HEK293T (cell line): ENCODE results near the gene ABI1.
"Not testable (repeated sequence)": the region's sequence is repeated elsewhere in the genome, so short reads cannot be mapped to it uniquely, and the experiment has no call there.

Experiments used
- CTCF ChIA-PET: fragments of 350-600 bp; formaldehyde crosslinking; extraction: SDS; loops from one replicate; lab custom pipeline; 2021; ENCODE audit warnings: antibody characterized with exemption, inconsistent platforms; lab: Yijun Ruan, JAX
- POLR2A ChIA-PET: fragments of 350-600 bp; formaldehyde crosslinking; extraction: SDS; loops from one replicate; lab custom pipeline; 2020; ENCODE audit warnings: antibody characterized with exemption, inconsistent platforms; lab: Yijun Ruan, JAX
- DNase-seq: peaks from one replicate; pipeline ENCODE4 v3.0.0; 2012; ENCODE audit warnings: mixed read lengths; ENCODE audit errors: extremely low spot score
- ARNT ChIP-seq: fragments of 450-650 bp; IDR thresholded peaks from 2 replicates; pipeline ENCODE4 v1.6.1; 2017; ENCODE audit warnings: mild to moderate bottlenecking
- BHLHE40 ChIP-seq: fragments of 450-650 bp; IDR thresholded peaks from 2 replicates; pipeline ENCODE4 v1.6.1; 2016; ENCODE audit warnings: mild to moderate bottlenecking, moderate library complexity, borderline replicate concordance
- CTBP1 ChIP-seq: fragments of 450-650 bp; IDR thresholded peaks from 2 replicates; pipeline ENCODE4 v1.6.1; 2016; ENCODE audit warnings: borderline replicate concordance
- ELF4 ChIP-seq: fragments of 450-650 bp; IDR thresholded peaks from 2 replicates; pipeline ENCODE4 v1.6.1; 2017; ENCODE audit warnings: antibody characterized with exemption
- FOXA1 ChIP-seq: fragments of 450-650 bp; IDR thresholded peaks from 2 replicates; pipeline ENCODE4 v1.6.1; 2016; ENCODE audit warnings: mild to moderate bottlenecking
- FOXK2 ChIP-seq: fragments of 450-650 bp; IDR thresholded peaks from 2 replicates; pipeline ENCODE4 v1.6.1; 2016; ENCODE audit warnings: mild to moderate bottlenecking
- FOXM1 ChIP-seq: fragments of 450-650 bp; IDR thresholded peaks from 2 replicates; pipeline ENCODE4 v1.6.1; 2017; ENCODE audit warnings: mild to moderate bottlenecking, borderline replicate concordance
- HDGF ChIP-seq: fragments of 450-650 bp; IDR thresholded peaks from 2 replicates; pipeline ENCODE4 v1.6.1; 2017; ENCODE audit warnings: antibody characterized with exemption, borderline replicate concordance
- L3MBTL2 ChIP-seq: fragments of 450-650 bp; conservative IDR thresholded peaks from 2 replicates; pipeline ENCODE4 v1.6.1; 2016; ENCODE audit warnings: mild to moderate bottlenecking
- LEF1 ChIP-seq: fragments of 450-650 bp; IDR thresholded peaks from 2 replicates; pipeline ENCODE4 v1.6.1; 2017; ENCODE audit warnings: mild to moderate bottlenecking, borderline replicate concordance
- NFRKB ChIP-seq: fragments of 450-650 bp; IDR thresholded peaks from 2 replicates; pipeline ENCODE4 v1.6.1; 2016; ENCODE audit warnings: mild to moderate bottlenecking, moderate library complexity
- SP1 ChIP-seq: fragments of 450-650 bp; IDR thresholded peaks from 2 replicates; pipeline ENCODE4 v1.6.1; 2017
- SUZ12 ChIP-seq: fragments of 450-650 bp; IDR thresholded peaks from 2 replicates; pipeline ENCODE4 v1.6.1; 2016; ENCODE audit warnings: mild to moderate bottlenecking
- TARDBP ChIP-seq: fragments of 450-650 bp; IDR thresholded peaks from 2 replicates; pipeline ENCODE4 v1.6.1; 2016
- ZNF384 ChIP-seq: fragments of 450-650 bp; IDR thresholded peaks from 2 replicates; pipeline ENCODE4 v1.6.1; 2016
- TF ChIP-seq, protein P1 (sequence below): fragments of 450-650 bp; IDR thresholded peaks from 2 replicates; pipeline ENCODE4 v1.6.1; 2016

The ABI1 gene

DNA sequence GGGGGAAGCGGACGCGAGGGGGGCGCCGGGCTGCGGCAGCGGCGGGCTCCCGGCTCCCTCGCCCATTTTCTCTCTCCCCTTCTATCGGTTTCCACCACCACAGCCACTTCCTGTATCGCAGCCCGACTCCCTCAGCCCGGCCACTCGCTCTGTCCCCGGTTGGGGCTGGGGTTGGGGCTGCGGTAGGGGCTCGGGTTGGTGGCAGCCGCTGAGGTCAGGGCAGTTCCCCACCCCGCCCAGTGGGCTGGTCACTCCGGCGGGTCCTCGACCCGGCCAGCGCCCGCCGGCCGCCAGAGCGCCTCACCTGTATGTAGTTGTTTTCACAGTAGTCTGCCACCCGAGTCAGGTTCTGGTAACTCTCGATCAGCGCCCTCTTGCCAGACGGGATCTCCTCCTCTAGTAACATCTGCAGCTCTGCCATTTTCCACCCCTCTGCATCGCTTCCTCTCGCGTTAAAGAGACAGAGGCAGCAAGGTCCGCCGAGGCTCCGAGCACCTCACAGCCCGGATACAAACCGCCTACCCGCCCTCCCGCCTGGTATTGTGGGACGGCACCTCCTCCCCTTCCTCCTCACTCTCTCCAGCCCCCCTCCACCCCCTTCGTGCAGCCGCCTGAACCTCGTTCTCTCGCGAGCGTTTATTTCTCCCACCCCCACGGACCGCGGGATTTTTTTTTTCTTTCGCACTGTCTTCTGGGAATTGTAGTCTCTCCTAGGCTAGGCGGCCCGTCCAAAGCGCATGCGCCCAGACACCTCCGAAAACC lies at the start of gene ABI1:
Gene ABI1, minus strand, starts transcription at position 516 of the 762 bp plus-strand sequence. Its CDS starts 95 bp downstream, at position 421.
- peak; percentile 95 for DNase-seq
- 0 out of 2 replicates have a peak, but pooled peaks have one; percentile 37 for TF ChIP-seq ELF4
- no peak for TF ChIP-seq NFRKB
- TF ChIP-seq ZNF384: peak; percentile 98
- ChIA-PET POLR2A (interaction anchor here (0.9 to 1.5 kb wide), 4 partner anchors 10 to 164 kb away, joined by 3 to 4 read pairs (median 4); no protein-coding TSS in a partner anchor), CTCF (interaction anchor here (0.5 to 0.7 kb wide), 2 partner anchors 105 to 182 kb away, joined by 3 read pairs; no protein-coding TSS in a partner anchor)

DNA sequence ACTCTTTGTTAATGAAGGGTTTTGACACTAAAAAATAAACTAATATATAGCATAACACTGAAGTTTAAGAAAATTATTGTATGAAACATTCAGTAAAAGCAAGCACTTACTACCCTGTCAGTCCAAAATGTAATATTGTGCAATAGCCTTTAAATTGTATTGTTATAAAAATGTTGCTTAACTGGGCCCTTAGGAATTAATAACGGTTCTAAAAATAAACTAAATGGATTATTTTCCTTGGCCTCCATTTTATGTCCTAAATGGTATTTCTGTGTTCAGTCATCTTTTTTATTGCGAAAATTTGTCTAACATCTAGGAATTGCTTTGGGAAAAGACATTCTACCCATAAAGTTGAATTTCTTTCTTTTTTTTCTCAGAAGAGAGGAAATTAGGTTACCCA lies 49.0 kb upstream of the ABI1 start:
- no peak for DNase-seq
- TF ChIP-seq, protein P1, sequence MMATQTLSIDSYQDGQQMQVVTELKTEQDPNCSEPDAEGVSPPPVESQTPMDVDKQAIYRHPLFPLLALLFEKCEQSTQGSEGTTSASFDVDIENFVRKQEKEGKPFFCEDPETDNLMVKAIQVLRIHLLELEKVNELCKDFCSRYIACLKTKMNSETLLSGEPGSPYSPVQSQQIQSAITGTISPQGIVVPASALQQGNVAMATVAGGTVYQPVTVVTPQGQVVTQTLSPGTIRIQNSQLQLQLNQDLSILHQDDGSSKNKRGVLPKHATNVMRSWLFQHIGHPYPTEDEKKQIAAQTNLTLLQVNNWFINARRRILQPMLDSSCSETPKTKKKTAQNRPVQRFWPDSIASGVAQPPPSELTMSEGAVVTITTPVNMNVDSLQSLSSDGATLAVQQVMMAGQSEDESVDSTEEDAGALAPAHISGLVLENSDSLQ: no peak
- TF ChIP-seq TARDBP: no peak
- TF ChIP-seq NFRKB: no peak
- TF ChIP-seq LEF1: no peak
- no peak for TF ChIP-seq BHLHE40
- no peak for TF ChIP-seq FOXM1
- TF ChIP-seq ARNT: no peak
- no peak for TF ChIP-seq ELF4
- TF ChIP-seq SUZ12: no peak
- no peak for TF ChIP-seq L3MBTL2
- no peak for TF ChIP-seq ZNF384
- TF ChIP-seq CTBP1: no peak
- no peak for TF ChIP-seq HDGF
- TF ChIP-seq FOXK2: no peak
- no peak for TF ChIP-seq FOXA1
- no peak for TF ChIP-seq SP1
- POLR2A ChIA-PET: no interaction called here
- CTCF ChIA-PET: no interaction called here

DNA sequence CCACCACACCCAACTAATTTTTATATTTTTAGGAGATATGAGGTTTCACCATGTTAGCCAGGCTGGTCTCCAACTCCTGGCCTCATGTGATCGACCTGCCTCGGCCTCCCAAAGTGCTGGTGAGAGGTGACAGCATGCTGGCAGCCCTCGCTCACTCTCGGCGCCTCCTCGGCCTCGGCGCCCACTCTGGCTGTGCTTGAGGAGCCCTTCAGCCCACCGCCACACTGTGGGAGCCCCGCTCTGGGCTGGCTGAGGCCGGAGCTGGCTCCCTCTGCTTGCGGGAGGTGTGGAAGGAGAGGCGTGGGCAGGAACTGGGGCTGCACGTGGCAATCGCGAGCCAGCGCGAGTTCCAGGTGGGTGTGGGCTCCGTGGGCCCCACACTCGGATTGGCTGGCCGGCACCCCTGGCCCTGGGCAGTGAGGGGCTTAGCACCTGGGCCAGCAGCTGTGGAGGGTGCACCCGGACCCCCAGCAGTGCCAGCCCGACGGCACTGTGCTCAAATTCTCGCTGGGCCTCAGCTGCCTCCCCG lies 44.6 kb upstream of the ABI1 start:
- CTCF ChIA-PET, POLR2A ChIA-PET, DNase-seq: not testable (repeated sequence)

DNA sequence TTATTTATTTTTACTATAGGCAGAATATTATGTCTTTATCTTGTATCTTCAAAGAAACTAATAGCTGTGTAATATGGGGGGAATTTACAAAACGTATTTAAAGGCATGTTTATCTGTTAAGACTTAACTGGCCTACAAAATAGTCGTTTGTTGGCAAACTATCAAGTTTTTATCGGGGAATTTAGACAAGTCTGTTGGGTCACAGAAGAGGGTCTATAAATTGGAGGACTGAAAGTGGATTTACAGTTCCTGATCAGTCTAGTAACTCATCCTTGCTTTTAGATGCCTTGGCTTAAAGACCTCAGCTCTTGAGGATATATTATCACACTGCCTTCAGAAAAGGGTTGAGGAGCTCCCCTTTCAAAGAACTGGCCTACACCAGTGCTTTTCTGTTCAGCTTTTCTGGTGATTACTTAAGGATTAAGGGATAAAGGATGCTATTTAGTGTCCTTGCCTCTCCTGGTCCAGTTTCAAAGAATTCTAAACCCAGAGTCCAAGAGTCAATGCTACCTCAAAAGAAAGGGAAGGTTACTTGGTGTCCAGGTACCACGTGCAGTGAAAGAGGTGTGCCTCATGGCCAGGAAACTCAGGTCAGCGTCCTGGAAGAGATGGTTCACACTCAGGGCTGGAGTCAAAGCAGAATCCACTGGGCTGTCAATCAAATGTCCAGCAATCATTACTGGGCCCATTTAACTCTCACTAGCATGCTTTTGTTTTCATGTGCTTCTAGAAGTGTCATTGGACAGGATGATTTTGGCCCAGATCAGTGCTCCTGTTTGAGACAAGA lies 42.9 kb upstream of the ABI1 start:
- POLR2A ChIA-PET: no interaction called here
- no peak for DNase-seq
- TF ChIP-seq, protein P1: peak; percentile 55; the same call in 1 of the 2 replicates
- TF ChIP-seq HDGF (no peak), SUZ12 (no peak), ZNF384 (no peak), FOXK2 (no peak)
- CTCF ChIA-PET: no interaction called here

DNA sequence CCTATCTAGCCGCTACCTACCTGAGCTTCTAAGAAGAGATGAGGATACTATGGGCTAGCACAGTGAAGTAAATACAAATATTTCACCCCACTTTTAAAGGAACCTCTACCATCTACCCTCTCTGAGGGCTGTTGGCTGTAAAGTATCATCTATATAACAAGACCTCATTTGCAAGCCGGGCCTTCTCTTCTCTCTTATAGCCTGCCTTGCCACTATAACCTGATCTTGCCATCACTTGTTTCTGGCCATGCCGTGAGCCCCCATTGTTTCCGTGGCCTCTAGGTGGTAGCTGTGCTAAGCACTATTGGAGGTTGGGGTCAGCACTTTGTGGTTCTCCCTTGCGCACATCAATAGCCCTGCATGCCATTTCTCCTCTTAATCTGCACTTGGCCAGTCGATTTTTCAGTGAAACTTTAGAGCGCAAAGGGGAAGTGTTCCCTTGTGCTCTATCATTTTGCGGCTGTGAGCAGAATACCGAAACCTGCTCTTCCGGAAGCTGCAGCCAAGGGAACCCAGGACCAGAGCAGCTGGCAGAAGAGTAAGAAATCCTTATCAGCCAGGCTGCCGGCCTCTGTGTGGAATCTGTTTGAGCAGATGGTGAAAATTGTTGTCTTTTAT lies 31.7 kb upstream of the ABI1 start:
- CTCF ChIA-PET, DNase-seq, POLR2A ChIA-PET: not testable (repeated sequence)

DNA sequence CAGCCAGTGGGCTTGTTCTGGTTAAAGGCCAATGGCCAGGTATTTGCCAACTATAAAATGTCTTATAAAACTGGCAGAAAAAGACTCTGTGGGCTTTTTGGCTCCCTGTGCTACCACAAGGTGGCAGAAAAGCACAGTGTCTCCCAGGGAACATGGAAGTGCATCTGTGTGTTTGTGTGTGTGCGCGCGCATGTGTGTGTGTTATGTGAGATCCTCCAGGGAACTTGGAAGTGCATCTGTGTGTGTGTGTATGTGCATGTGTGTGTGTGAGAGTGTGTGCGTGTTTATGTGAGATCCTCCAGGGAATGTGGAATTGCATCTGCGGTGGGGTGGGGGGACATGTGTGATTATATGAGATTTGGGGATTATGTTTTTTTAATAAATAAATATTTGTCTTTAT lies 30.2 kb upstream of the ABI1 start:
- CTCF ChIA-PET: interaction anchor here (0.8 to 1.1 kb wide), 2 partner anchors 10 to 165 kb away, joined by 4 read pairs; no protein-coding TSS in a partner anchor
- peak; percentile 21 for DNase-seq
- TF ChIP-seq HDGF (no peak), ZNF384 (no peak), SP1 (no peak)
- POLR2A ChIA-PET: no interaction called here

DNA sequence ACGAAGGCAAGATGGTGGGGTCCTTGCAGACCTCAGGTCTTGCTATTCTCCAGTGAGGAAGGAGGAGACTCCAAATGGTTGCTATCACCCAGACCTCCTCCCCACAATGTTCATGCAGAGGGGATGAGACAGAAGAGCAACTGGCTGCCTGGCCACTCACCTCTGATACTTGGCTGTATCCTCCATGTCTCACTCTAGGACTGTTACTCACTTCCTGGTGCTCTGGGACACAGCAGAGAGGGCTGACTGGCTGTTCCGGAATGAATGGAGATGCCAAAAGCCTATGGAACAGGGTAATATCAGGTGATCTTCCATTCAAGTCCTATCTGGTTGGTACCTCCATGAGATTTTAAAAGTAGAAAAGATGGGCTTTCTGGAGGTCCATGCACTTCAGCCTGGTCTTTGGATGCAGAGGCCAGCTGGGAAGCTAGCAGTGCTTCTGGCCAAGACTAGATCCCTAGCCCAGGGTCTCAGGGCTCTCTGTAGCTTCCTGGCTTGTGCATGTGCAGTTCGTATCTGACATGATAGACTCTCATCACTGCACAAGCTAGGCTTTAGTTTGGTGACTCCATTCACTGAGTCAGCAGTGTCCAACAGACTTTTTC lies 27.0 kb upstream of the ABI1 start:
- ChIA-PET POLR2A (no interaction called here), CTCF (no interaction called here)
- TF ChIP-seq ARNT (no peak), CTBP1 (no peak), BHLHE40 (no peak)
- no peak for DNase-seq
